GM12865 (cell line): Measurements from ENCODE around the gene COL9A1.
A peak's percentile ranks its signal among the peaks of the same experiment; 100 is the strongest.

Experiments used
- DNase-seq: peaks from one replicate; pipeline ENCODE4 v3.0.0; 2010; ENCODE audit warnings: low read depth
- H3K4me3 ChIP-seq: 2 replicates; pipeline ENCODE4 v1.5.1; 2011; ENCODE audit warnings: mild to moderate bottlenecking, low read depth, low read length, control low read depth
- TF ChIP-seq, protein P1 (sequence below): IDR thresholded peaks from 2 replicates; pipeline ENCODE4 v1.5.1; 2011; ENCODE audit warnings: low read length, control low read depth, low read depth, inconsistent platforms; ENCODE audit not compliant: insufficient read depth; ENCODE audit errors: missing control alignments

COL9A1 gene

DNA sequence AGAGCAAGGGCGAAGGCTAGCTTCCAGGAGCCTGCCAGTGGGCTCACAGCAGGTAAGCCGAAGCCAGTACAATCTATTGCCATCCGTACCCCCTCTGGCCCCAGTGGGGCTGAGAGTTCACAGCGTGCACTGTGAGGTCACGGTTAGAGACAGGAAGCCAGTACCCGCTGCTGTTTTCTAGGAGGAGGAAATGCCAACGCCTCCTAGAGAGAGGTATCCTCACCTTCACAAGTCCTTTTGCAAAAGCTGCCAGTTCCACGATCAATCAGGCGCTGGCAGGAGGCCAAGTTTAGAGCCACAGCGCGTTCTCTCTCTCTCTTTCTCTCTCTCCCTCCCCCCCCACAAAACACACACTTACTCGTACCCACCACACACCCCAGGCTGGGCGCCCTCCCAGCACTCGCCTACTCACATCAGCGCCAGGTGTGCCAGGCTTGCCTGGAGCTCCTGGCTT lies 22.5 kb downstream of the COL9A1 start:
- no peak overlapping the region for H3K4me3 ChIP-seq
- DNase-seq, result no peak
- TF ChIP-seq, protein P1, sequence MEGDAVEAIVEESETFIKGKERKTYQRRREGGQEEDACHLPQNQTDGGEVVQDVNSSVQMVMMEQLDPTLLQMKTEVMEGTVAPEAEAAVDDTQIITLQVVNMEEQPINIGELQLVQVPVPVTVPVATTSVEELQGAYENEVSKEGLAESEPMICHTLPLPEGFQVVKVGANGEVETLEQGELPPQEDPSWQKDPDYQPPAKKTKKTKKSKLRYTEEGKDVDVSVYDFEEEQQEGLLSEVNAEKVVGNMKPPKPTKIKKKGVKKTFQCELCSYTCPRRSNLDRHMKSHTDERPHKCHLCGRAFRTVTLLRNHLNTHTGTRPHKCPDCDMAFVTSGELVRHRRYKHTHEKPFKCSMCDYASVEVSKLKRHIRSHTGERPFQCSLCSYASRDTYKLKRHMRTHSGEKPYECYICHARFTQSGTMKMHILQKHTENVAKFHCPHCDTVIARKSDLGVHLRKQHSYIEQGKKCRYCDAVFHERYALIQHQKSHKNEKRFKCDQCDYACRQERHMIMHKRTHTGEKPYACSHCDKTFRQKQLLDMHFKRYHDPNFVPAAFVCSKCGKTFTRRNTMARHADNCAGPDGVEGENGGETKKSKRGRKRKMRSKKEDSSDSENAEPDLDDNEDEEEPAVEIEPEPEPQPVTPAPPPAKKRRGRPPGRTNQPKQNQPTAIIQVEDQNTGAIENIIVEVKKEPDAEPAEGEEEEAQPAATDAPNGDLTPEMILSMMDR, result no peak

DNA sequence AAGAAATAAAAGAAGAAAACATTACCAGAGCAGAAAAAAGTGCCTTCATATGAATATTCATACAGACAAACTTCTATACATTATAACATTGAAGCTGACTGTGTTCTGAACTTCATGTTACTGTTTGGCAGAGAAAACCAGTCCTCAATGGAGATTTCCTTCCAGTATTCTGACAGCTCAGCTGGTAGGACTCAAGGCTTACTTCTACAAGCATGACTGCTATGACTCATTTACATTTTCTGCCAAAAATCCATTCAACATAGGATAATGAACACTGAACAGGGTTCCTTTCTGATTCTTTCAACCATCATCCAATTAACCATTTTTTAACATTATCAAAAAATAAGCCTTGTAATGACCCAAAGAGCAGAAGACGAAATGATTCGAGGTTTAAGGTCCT lies 25.4 kb downstream of the COL9A1 start:
- TF ChIP-seq, protein P1, result no peak
- no peak for DNase-seq
- H3K4me3 ChIP-seq, result no peak overlapping the region

DNA sequence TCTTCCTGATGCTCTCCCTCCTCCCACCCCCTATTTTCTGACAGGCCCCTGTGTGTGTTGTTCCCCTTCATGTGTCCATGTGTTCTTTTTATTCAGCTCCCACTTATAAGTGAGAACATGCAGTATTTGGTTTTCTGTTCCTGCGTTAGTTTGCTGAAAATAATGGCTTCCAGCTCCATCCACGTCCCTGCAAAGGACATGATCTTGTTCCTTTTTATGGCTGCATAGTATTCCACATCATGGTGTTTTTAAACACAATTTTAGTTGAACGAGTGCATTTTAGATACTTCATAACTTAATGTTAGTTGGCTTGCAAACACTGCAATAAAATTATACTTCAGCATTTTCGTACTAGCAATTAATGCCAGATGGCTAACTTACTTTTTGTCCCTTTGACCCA lies 28.5 kb downstream of the COL9A1 start:
- H3K4me3 ChIP-seq, result no peak overlapping the region
- TF ChIP-seq, protein P1, result no peak

DNA sequence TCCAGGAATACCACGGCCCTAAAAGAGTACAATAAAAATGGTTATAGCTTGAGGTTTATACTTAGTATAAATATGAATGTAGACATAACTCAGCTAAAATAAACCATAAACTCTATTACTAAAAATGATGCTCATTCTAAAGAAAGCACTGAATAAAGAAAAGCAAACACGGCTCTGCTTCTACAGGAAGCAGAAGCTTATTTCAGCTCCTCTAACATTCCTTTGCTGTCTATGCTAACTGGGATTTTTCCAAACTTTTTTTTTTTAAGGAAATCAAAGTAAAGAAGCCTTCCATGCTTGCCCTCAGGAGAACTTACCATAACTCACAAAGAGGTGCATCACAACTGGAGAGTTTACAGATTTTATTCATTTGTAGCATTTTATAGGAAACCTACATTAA lies 30.8 kb downstream of the COL9A1 start:
- TF ChIP-seq, protein P1, result no peak
- H3K4me3 ChIP-seq, result no peak overlapping the region

More for the DNA sequence above, 28.5 kb downstream of the COL9A1 start:
- no peak for DNase-seq

DNA sequence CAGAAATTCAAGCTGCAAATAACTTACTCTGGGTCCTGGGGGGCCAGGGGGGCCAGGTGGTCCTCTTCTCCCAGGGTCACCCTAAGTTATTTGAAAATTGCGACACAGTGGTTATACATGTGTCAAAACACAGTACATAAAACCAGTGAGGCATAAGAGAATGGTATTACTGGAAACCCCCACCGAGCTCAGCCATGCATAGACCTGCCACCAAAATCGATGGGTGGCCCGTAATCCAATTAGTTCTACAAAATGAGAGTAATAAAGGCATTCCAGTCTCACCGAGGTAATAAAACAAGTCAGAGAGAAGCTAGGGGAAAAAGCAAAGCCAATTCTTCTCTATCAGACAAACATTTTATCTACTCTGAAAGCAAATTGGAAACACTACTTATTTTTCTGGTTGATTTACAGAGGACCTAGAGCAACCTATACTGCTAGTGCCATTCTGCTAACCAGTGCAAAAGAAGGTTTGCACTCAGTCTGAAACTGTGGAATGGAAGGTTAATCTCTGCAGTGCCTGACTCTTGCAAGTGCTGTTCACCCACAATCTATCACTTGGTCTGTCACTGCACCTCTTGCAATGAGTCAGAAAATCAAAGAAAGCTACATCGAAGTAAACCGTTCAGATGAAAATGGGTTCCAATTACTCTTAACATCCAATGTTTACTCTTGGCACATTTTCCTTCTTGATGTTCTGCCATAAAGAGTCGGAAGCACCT lies 32.4 kb downstream of the COL9A1 start:
- H3K4me3 ChIP-seq, result no peak overlapping the region
- TF ChIP-seq, protein P1, result no peak
- DNase-seq, result peak; percentile 40

More for the DNA sequence above, 30.8 kb downstream of the COL9A1 start:
- no peak for DNase-seq

DNA sequence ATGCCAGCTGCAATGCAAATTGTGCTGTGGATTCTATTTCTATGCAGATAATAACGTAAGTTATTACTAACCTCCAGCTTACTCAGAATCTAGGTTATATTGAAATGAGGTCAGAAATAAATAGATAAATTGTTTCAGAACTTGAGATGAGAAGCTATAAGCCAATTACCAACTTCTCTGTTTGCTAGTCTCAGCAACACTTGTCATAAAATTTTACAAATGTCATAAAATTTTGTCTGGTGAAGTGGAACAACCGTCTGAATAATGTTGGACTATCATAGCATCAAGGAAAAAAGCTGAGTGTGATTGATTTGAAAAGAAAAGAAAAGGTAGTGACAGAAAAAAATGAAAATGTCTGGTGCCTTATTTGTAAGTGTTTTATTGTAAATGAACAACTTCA lies 36.7 kb downstream of the COL9A1 start:
- H3K4me3 ChIP-seq, result no peak overlapping the region
- no peak for DNase-seq
- TF ChIP-seq, protein P1, result no peak

DNA sequence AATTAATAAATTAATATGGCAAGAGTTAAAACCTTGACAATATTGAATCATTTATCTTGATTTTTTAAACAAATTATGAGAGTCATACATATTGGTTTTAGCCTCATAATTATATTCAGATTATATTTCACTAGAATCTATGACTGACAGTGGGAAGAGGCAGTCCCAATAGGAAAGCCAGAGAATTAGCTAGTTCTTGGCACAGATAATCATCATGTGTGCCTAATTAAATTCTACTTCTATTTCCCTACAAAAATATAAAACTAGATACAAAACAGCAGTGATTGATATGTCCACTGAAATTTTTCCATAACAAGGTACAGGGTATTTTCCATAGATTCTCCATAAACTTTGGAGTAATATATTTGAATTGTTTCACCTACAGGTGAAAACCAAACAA lies 38.6 kb downstream of the COL9A1 start:
- TF ChIP-seq, protein P1, result no peak
- no peak for DNase-seq
- no peak overlapping the region for H3K4me3 ChIP-seq
